Upper lobe of left lung (tissue), 4 donors: Measurements from ENCODE around the gene STUB1.

Experiments used
- EP300 ChIP-seq, 4 donors: sonication (generic); formaldehyde crosslinking; IDR thresholded peaks; one replicate each; pipeline ENCODE4 v1.5.1; 2017; ENCODE audit warnings: antibody characterized with exemption in 4 of 4, control low read depth in 2 of 4
- POLR2A ChIP-seq, 4 donors: fragments of 450-650 bp; IDR thresholded peaks; one replicate each; pipeline ENCODE4 v1.5.1; 2016 to 2017; ENCODE audit warnings: antibody characterized with exemption in 4 of 4, mild to moderate bottlenecking in 2 of 4
- TF ChIP-seq, protein P1 (sequence below), 6 experiments: fragments of 450-650 bp in 4 of 6; fragments of 200-600 bp in 2 of 6; sonication (generic) in 2 of 6; IDR thresholded peaks; one replicate each; pipeline ENCODE4 v1.5.1; 2016 to 2019; ENCODE audit warnings: antibody characterized with exemption in 6 of 6

DNA sequence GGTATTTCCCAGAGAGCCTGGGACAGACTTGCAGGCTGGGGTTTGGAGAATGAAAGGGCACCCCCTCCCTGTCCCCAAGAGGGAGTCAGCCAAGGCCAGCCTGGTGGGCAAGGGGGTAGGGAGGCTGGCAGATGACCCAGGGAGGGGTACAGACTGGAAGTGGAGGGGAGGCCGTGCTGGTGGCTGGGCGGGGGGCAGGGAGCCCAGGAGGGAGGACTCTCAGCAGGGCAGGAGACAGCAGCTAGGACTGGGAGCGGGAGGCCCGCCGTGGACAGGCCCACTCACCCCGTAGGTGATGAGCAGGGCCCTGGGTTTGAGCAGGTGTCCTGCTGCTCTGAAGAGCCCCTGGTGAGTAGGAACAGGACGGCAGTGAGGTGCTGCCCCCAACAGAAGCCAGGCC, 45.2 kb upstream of the STUB1 start:
- TF ChIP-seq, protein P1, sequence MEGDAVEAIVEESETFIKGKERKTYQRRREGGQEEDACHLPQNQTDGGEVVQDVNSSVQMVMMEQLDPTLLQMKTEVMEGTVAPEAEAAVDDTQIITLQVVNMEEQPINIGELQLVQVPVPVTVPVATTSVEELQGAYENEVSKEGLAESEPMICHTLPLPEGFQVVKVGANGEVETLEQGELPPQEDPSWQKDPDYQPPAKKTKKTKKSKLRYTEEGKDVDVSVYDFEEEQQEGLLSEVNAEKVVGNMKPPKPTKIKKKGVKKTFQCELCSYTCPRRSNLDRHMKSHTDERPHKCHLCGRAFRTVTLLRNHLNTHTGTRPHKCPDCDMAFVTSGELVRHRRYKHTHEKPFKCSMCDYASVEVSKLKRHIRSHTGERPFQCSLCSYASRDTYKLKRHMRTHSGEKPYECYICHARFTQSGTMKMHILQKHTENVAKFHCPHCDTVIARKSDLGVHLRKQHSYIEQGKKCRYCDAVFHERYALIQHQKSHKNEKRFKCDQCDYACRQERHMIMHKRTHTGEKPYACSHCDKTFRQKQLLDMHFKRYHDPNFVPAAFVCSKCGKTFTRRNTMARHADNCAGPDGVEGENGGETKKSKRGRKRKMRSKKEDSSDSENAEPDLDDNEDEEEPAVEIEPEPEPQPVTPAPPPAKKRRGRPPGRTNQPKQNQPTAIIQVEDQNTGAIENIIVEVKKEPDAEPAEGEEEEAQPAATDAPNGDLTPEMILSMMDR (IDR thresholded peaks at IDR 0.05) = no peak
- TF ChIP-seq POLR2A (IDR thresholded peaks at IDR 0.05) (no peak), EP300 (IDR thresholded peaks at IDR 0.05) (no peak)
